MCF 10A (cell line): ENCODE results near the gene NTM. TPM values are rescaled to one million over a fixed set of nuclear protein-coding genes. Genes with fewer than 3 reads are reported as not detected.

Source experiments
- BruUV-seq: library from RNA; stranded (reverse); fragments of 400-500 nt; replicated peaks from 2 replicates; lab custom pipeline; 2021; lab: Mats Ljungman, UMichigan
- CTCF ChIA-PET: fragments of 300-600 bp; sonication (Branson Sonifier 250); formaldehyde crosslinking; extraction: SDS; loops from one replicate; lab custom pipeline; 2021; ENCODE audit warnings: antibody characterized with exemption, inconsistent platforms; lab: Yijun Ruan, JAX
- POLR2A ChIA-PET: fragments of 300-600, 350-650 bp; sonication (Branson Sonifier 250); formaldehyde crosslinking; extraction: SDS; loops from one replicate; lab custom pipeline; 2020; ENCODE audit warnings: antibody characterized with exemption, inconsistent platforms; lab: Yijun Ruan, JAX
- DNase-seq: peaks from one replicate; pipeline ENCODE4 v3.0.0-alpha.2; 2018; ENCODE audit not compliant: unreplicated experiment
- H3K27ac Mint-ChIP-seq: one replicate; pipeline ENCODE4 v1.8.0; 2022; ENCODE audit warnings: mild to moderate bottlenecking, low read depth, mixed read lengths; ENCODE audit not compliant: unreplicated experiment
- H3K27me3 Mint-ChIP-seq: one replicate; pipeline ENCODE4 v1.8.0; 2022; ENCODE audit warnings: mixed read lengths; ENCODE audit not compliant: insufficient read depth, unreplicated experiment
- H3K36me3 Mint-ChIP-seq: one replicate; pipeline ENCODE4 v1.8.0; 2022; ENCODE audit warnings: mild to moderate bottlenecking, moderate library complexity, mixed read lengths; ENCODE audit not compliant: insufficient read depth, unreplicated experiment
- H3K4me1 Mint-ChIP-seq: one replicate; pipeline ENCODE4 v1.8.0; 2022; ENCODE audit warnings: mixed read lengths; ENCODE audit not compliant: insufficient read depth, unreplicated experiment
- H3K4me3 Mint-ChIP-seq: one replicate; pipeline ENCODE4 v1.8.0; 2022; ENCODE audit warnings: mild to moderate bottlenecking, moderate library complexity, mixed read lengths; ENCODE audit not compliant: unreplicated experiment
- H3K9me3 Mint-ChIP-seq: one replicate; pipeline ENCODE4 v1.8.0; 2022; ENCODE audit warnings: mixed read lengths; ENCODE audit not compliant: unreplicated experiment
- CTCF ChIP-seq: fragments of 200-600 bp; IDR thresholded peaks from one replicate; pipeline ENCODE4 v1.8.0; 2022; ENCODE audit warnings: antibody characterized with exemption, mild to moderate bottlenecking; ENCODE audit not compliant: unreplicated experiment
- intact Hi-C: fragments of 100-400 bp; cut with micrococcal nuclease; formaldehyde crosslinking; loops from 2 replicates; pipeline ENCODE4 v1.14.1; 2022
- total RNA-seq: library from RNA; stranded (reverse); gene quantifications from 2 replicates; pipeline ENCODE4 v1.2.3, GENCODE V29; 2022

The NTM gene
- total RNA-seq, 1 experiment from 2014 or later = not detected

GRCh38 chr11:131663405-131664200 lies 293.2 kb downstream of the NTM start:
- BruUV-seq = no TSS peak
- H3K27ac Mint-ChIP-seq = no peak overlapping the region
- ChIA-PET POLR2A (no interaction called here), CTCF (interaction anchor here (0.6 to 2.4 kb wide), 3 partner anchors 11 to 1305 kb away, joined by 3 to 13 read pairs (median 9); no protein-coding TSS in a partner anchor)
- no peaks in the 10 kb centered on the region for H3K36me3 Mint-ChIP-seq
- intact Hi-C loops = no loop called here
- H3K4me3 Mint-ChIP-seq = no peak overlapping the region
- peaks cover 33% of the 10 kb centered on the region for H3K9me3 Mint-ChIP-seq
- DNase-seq = no peak
- no peaks in the 10 kb centered on the region for H3K4me1 Mint-ChIP-seq
- TF ChIP-seq CTCF = no peak
- no peaks in the 10 kb centered on the region for H3K27me3 Mint-ChIP-seq

- CTCF ChIA-PET = interaction anchor here (0.7 to 2.4 kb wide), 3 partner anchors 10 to 599 kb away, joined by 9 to 13 read pairs (median 9); no protein-coding TSS in a partner anchor
- BruUV-seq = no TSS peak
- H3K36me3 Mint-ChIP-seq = no peaks in the 10 kb centered on the region
- intact Hi-C loops = no loop called here
- H3K4me3 Mint-ChIP-seq = no peak overlapping the region
- DNase-seq = no peak
- no peak overlapping the region for H3K27ac Mint-ChIP-seq
- POLR2A ChIA-PET = no interaction called here
- H3K27me3 Mint-ChIP-seq = no peaks in the 10 kb centered on the region
- no peaks in the 10 kb centered on the region for H3K4me1 Mint-ChIP-seq
- peaks cover 34% of the 10 kb centered on the region for H3K9me3 Mint-ChIP-seq
- TF ChIP-seq CTCF = no peak
These were observed 293.9 kb downstream of the NTM start for GRCh38 chr11:131664293-131664692.

- no TSS peak for BruUV-seq
These were observed 294.4 kb downstream of the NTM start for GRCh38 chr11:131664816-131665215.

More at GRCh38 chr11:131664816-131665215, 294.4 kb downstream of the NTM start:
- intact Hi-C loops = no loop called here
- H3K9me3 Mint-ChIP-seq = peaks cover 34% of the 10 kb centered on the region
- no peaks in the 10 kb centered on the region for H3K36me3 Mint-ChIP-seq
- no peak overlapping the region for H3K4me3 Mint-ChIP-seq
- ChIA-PET CTCF (interaction anchor here (0.7 to 2.4 kb wide), 3 partner anchors 9 to 600 kb away, joined by 9 to 13 read pairs (median 9); no protein-coding TSS in a partner anchor), POLR2A (no interaction called here)
- no peak overlapping the region for H3K27ac Mint-ChIP-seq
- no peaks in the 10 kb centered on the region for H3K4me1 Mint-ChIP-seq
- no peak for TF ChIP-seq CTCF
- H3K27me3 Mint-ChIP-seq = no peaks in the 10 kb centered on the region
- no peak for DNase-seq
